ENCODE data around the gene IL12RB2.

GRCh38 chr1:67262735-67263134, 44.9 kb upstream of the IL12RB2 start:
- TF ChIP-seq CTCF (IDR thresholded peaks at IDR 0.05) (no peak), POLR2A (IDR thresholded peaks at IDR 0.05) (no peak)

All from body of pancreas (tissue), 4 donors.